HepG2 (cell line): Measurements from ENCODE around the gene SMLR1. TPM values are rescaled to one million over a fixed set of nuclear protein-coding genes. Genes with fewer than 3 reads are reported as not detected.
A peak's percentile ranks its signal among the peaks of the same experiment; 100 is the strongest.

Experiments
- ATAC-seq: fragments of 200-7000 bp; cut with Tn5 transposase; 3 replicates; pipeline ENCODE4 v1.9.1; 2020; ENCODE audit warnings: mild to moderate bottlenecking, moderate library complexity
- BruUV-seq: library from RNA; stranded (reverse); fragments of 400-500 nt; replicated peaks from 2 replicates; lab custom pipeline; 2021; lab: Mats Ljungman, UMichigan
- CTCF ChIA-PET: fragments of 300-600 bp; formaldehyde crosslinking; extraction: SDS; loops from one replicate; lab custom pipeline; 2021; ENCODE audit warnings: low total read pairs, inconsistent platforms, low intra/inter-chr PET ratio; lab: Yijun Ruan, JAX
- POLR2A ChIA-PET: fragments of 350-600 bp; sonication (Branson Sonifier 250); formaldehyde crosslinking; loops from one replicate; lab custom pipeline; 2020; ENCODE audit warnings: antibody characterized with exemption, inconsistent platforms; lab: Yijun Ruan, JAX
- DNase-seq: peaks from one replicate; pipeline ENCODE4 v3.0.0-alpha.2; 2015; ENCODE audit warnings: low spot score
- FAIRE-seq: peaks from 3 replicates; lab custom pipeline; 2011; peaks lifted over from hg19 to GRCh38; lab: Jason Lieb, UNC
- H2AFZ ChIP-seq: one replicate; pipeline ENCODE4 v1.6.1; 2011; ENCODE audit warnings: low read length, inconsistent platforms
- H3K27ac ChIP-seq: fragments of 300-600 bp; 3 replicates; pipeline ENCODE4 v1.8.0; 2011; ENCODE audit warnings: mixed run types, mild to moderate bottlenecking, mixed read lengths, low read length, inconsistent platforms; ENCODE audit not compliant: insufficient read depth; ENCODE audit errors: extremely low read length
- H3K27me3 ChIP-seq, 2 experiments: fragments of 200-600 bp in 1 of 2; 2 replicates in 1 of 2; 3 replicates in 1 of 2; pipeline versions ENCODE4 v1.6.0 to v1.8.0; 2011; ENCODE audit warnings: low read length in 2 of 2, mild to moderate bottlenecking in 2 of 2, moderate library complexity in 2 of 2, inconsistent platforms in 1 of 2; ENCODE audit not compliant: insufficient read depth in 2 of 2, control insufficient read depth in 1 of 2
- H3K36me3 ChIP-seq, 2 experiments: fragments of 200-600 bp in 1 of 2; replicated peaks in 1 of 2; 2 replicates in 1 of 2; 3 replicates in 1 of 2; pipeline versions ENCODE4 v1.5.1 to v1.8.0; 2011; ENCODE audit warnings: low read length in 2 of 2, inconsistent platforms in 1 of 2; ENCODE audit not compliant: insufficient read depth in 2 of 2, control insufficient read depth in 1 of 2
- H3K4me1 ChIP-seq: 2 replicates; pipeline ENCODE4 v1.5.1; 2012; ENCODE audit warnings: low read length, inconsistent platforms; ENCODE audit not compliant: insufficient read depth
- H3K4me2 ChIP-seq: 2 replicates; pipeline ENCODE4 v1.6.0; 2011; ENCODE audit warnings: low read depth, low read length, inconsistent platforms
- H3K4me3 ChIP-seq, 3 experiments: fragments of 200-600 bp in 1 of 3; sonication (generic), shearing (Covaris generic) in 1 of 3; replicated peaks in 1 of 3; 2 replicates each; pipeline ENCODE4 v1.5.1; 2011 to 2016; ENCODE audit warnings: low read length in 3 of 3, inconsistent platforms in 2 of 3, low read depth in 2 of 3, mild to moderate bottlenecking in 2 of 3, control low read depth in 1 of 3, mixed read lengths in 1 of 3; ENCODE audit not compliant: insufficient read depth in 1 of 3
- H3K79me2 ChIP-seq: one replicate; pipeline ENCODE4 v1.6.1; 2011; ENCODE audit warnings: low read length, inconsistent platforms; ENCODE audit not compliant: insufficient read depth
- H3K9ac ChIP-seq: 2 replicates; pipeline ENCODE4 v1.6.0; 2011; ENCODE audit warnings: mild to moderate bottlenecking, low read depth, low read length, inconsistent platforms; ENCODE audit not compliant: insufficient read depth
- H3K9me3 ChIP-seq: 2 replicates; pipeline ENCODE4 v1.5.1; 2012; ENCODE audit warnings: mild to moderate bottlenecking, low read length
- H4K20me1 ChIP-seq: 2 replicates; pipeline ENCODE4 v1.6.0; 2011; ENCODE audit warnings: inconsistent platforms, mild to moderate bottlenecking, low read length, moderate library complexity; ENCODE audit not compliant: insufficient read depth
- LCORL ChIP-seq, 2 experiments: fragments of 450-650 bp in 1 of 2; sonication (generic) in 1 of 2; formaldehyde crosslinking in 1 of 2; IDR thresholded peaks; 2 replicates each; pipeline versions ENCODE4 v1.5.0 to v1.6.1; 2017 to 2020; ENCODE audit warnings: antibody characterized with exemption in 1 of 2, missing genetic modification reagents in 1 of 2
- NAIF1 ChIP-seq: sonication (generic); formaldehyde crosslinking; IDR thresholded peaks from 2 replicates; pipeline ENCODE4 v1.5.0; 2020; ENCODE audit warnings: mild to moderate bottlenecking, missing genetic modification reagents, borderline replicate concordance
- NR2C2 ChIP-seq: sonication (generic); formaldehyde crosslinking; IDR thresholded peaks from 2 replicates; pipeline ENCODE4 v1.4.0; 2020; ENCODE audit warnings: missing genetic modification reagents, mild to moderate bottlenecking, moderate library complexity, borderline replicate concordance
- SMAD3 ChIP-seq: sonication (generic); formaldehyde crosslinking; IDR thresholded peaks from 2 replicates; pipeline ENCODE4 v1.4.0; 2020; ENCODE audit warnings: missing genetic modification reagents
- TAF15 ChIP-seq: fragments of 200-400 bp; formaldehyde crosslinking; IDR thresholded peaks from one replicate; pipeline ENCODE4 v1.6.1; 2018; ENCODE audit warnings: mild to moderate bottlenecking, low read depth, low read length; ENCODE audit not compliant: poor library complexity, severe bottlenecking
- TCF7L2 ChIP-seq: IDR thresholded peaks from 2 replicates; pipeline ENCODE4 v1.6.1; 2011; ENCODE audit warnings: mild to moderate bottlenecking, low read depth, low read length, moderate library complexity
- ZNF510 ChIP-seq: sonication (generic); formaldehyde crosslinking; IDR thresholded peaks from 2 replicates; pipeline ENCODE4 v1.4.0; 2020; ENCODE audit warnings: low read depth, mild to moderate bottlenecking, missing genetic modification reagents
- ZNF768 ChIP-seq: sonication (generic); formaldehyde crosslinking; IDR thresholded peaks from 2 replicates; pipeline ENCODE4 v1.4.0; 2020; ENCODE audit warnings: missing genetic modification reagents
- ZSCAN31 ChIP-seq: sonication (generic); formaldehyde crosslinking; IDR thresholded peaks from 2 replicates; pipeline ENCODE4 v1.5.0; 2020; ENCODE audit warnings: low read depth, mild to moderate bottlenecking, missing genetic modification reagents
- WGBS: methylation state at CpG from one replicate; pipeline ENCODE4 v1.1.6; 2017; ENCODE audit warnings: low lambda C conversion rate; 5-methylcytosine and 5-hydroxymethylcytosine counted together
- in situ Hi-C: cut with HindIII; loops from 2 replicates; pipeline ENCODE4 v1.10.0; 2017; ENCODE audit warnings: low pct_unique_long_range_greater_than_20kb; ENCODE audit not compliant: extremely low pct_ligation_motif_present
- intact Hi-C: fragments of 100-400 bp; cut with micrococcal nuclease; formaldehyde crosslinking; loops from one replicate; pipeline ENCODE4 v1.10.0; 2022; ENCODE audit not compliant: unreplicated experiment
- polyA plus RNA-seq, 8 experiments: library from polyadenylated mRNA; depleted of rRNA in 3 of 8; stranded (reverse) in 7 of 8; unstranded in 1 of 8; fragments of >200 nt; fragmentation: Illumina TruSeq in 4 of 8; extraction: Trizol in 4 of 8; gene quantifications; 2 replicates each; pipeline versions ENCODE4 v1.2.1 to v1.2.3, GENCODE V29; 2011 to 2016; ENCODE audit warnings: low read depth in 4 of 8, missing spikeins in 1 of 8, mixed read lengths in 1 of 8; ENCODE audit not compliant: insufficient read depth in 1 of 8
- total RNA-seq, 5 experiments: library from RNA; depleted of rRNA; stranded (reverse); fragments of >200 nt; fragmentation: Illumina TruSeq; extraction: Trizol; gene quantifications; 2 replicates each; pipeline ENCODE4 v1.2.3, GENCODE V29; 2016; ENCODE audit warnings: low read depth in 1 of 5
- TF ChIP-seq, protein P1 (sequence below): IDR thresholded peaks from 2 replicates; pipeline ENCODE4 v1.6.1; 2018; ENCODE audit warnings: missing genetic modification reagents
- TF ChIP-seq, protein P2 (sequence below): sonication (generic); formaldehyde crosslinking; IDR thresholded peaks from 2 replicates; pipeline ENCODE4 v1.8.1; 2023; ENCODE audit warnings: mild to moderate bottlenecking, inconsistent platforms, moderate library complexity, missing genetic modification reagents, borderline replicate concordance
- TF ChIP-seq, protein P3 (sequence below): sonication (generic); formaldehyde crosslinking; IDR thresholded peaks from 2 replicates; pipeline ENCODE4 v1.8.1; 2023; ENCODE audit warnings: missing genetic modification reagents, inconsistent platforms, borderline replicate concordance
- TF ChIP-seq, protein P4 (sequence below): sonication (generic); formaldehyde crosslinking; conservative IDR thresholded peaks from 2 replicates; pipeline ENCODE4 v1.8.0; 2022; ENCODE audit warnings: missing genetic modification reagents
- TF ChIP-seq, protein P5 (sequence below): sonication (generic); formaldehyde crosslinking; IDR thresholded peaks from 2 replicates; pipeline ENCODE4 v1.5.1; 2020; ENCODE audit warnings: missing genetic modification reagents, mild to moderate bottlenecking, borderline replicate concordance

The SMLR1 gene
- total and polyA plus RNA-seq, 2 of the 13 experiments (the other 11 are each of a cell fraction or from before 2014, with no cell fraction given): 41.8 to 104 TPM

DNA sequence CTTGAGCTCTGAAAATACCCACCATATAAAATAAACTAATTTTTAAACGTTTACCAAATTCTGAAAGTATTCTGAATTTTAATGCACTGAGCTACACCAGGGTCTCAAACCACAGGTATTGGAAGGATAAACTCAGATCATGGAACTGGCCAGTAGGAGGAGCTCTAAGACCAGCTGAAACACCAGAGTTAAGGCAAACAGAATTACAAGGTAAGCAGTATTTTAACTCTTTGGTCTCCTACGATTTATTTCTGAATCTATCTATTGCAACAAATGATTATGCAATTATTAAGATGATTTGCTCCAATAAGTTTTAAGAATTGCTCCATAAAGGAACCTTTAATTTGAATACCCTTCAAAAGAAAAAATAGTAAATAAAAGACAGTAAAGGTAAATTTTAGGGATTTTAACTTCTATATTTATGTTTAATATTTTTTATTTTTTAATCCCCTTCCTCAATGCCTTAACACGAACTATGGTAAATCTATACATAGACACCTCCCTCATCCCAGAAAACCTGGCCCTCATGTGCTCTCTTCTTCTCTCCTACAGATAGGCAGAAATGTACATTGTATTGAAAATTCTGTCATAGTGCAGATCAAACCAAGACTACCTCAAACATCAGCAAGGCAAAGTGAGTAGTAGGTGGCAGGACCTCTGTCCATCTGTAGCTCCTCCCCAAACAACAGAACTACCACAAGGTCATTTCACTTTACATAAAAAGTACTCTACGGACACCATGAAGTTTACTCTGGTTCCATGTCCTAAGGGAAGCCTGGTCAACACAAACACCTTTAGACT, 58.4 kb downstream of the SMLR1 start:
- Histone ChIP-seq H3K36me3 (peaks cover 6 to 41% of the 10 kb centered on the region in 2 experiments), H3K9ac (no peak overlapping the region), H4K20me1 (no peaks in the 10 kb centered on the region), H3K9me3 (no peaks in the 10 kb centered on the region), H3K27me3 (no peaks in the 10 kb centered on the region), H2AFZ (no peak overlapping the region), H3K4me3 (no peak overlapping the region), H3K4me1 (peaks cover 5% of the 10 kb centered on the region; the same call in 1 of the 2 replicates), H3K27ac (no peak overlapping the region), H3K79me2 (no peaks in the 10 kb centered on the region), H3K4me2 (no peak overlapping the region)
- 29% methylated on average over 4 of the region's 4 CpGs for WGBS
- no TSS peak for BruUV-seq
- ATAC-seq (peak; percentile 95), FAIRE-seq (peak; percentile 97), DNase-seq (peak; percentile 85)
- ChIA-PET CTCF (interaction anchor here (0.9 to 6.2 kb wide), 5 partner anchors 13 to 648 kb away, joined by 3 to 114 read pairs (median 4); no protein-coding TSS in a partner anchor), POLR2A (no interaction called here)
- in situ Hi-C loops (loop anchor here (5.0 to 10.0 kb wide), 2 partner anchors 232 to 649 kb away; no protein-coding TSS in a partner anchor), intact Hi-C loops (loop anchor here (1.0 to 10.0 kb wide), 6 partner anchors 47 to 649 kb away; partner anchors contain the start of gene EPB41L2)
- TF ChIP-seq, protein P1, sequence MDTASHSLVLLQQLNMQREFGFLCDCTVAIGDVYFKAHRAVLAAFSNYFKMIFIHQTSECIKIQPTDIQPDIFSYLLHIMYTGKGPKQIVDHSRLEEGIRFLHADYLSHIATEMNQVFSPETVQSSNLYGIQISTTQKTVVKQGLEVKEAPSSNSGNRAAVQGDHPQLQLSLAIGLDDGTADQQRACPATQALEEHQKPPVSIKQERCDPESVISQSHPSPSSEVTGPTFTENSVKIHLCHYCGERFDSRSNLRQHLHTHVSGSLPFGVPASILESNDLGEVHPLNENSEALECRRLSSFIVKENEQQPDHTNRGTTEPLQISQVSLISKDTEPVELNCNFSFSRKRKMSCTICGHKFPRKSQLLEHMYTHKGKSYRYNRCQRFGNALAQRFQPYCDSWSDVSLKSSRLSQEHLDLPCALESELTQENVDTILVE (CRISPR knock-in tag): no peak
- TF ChIP-seq, protein P2, sequence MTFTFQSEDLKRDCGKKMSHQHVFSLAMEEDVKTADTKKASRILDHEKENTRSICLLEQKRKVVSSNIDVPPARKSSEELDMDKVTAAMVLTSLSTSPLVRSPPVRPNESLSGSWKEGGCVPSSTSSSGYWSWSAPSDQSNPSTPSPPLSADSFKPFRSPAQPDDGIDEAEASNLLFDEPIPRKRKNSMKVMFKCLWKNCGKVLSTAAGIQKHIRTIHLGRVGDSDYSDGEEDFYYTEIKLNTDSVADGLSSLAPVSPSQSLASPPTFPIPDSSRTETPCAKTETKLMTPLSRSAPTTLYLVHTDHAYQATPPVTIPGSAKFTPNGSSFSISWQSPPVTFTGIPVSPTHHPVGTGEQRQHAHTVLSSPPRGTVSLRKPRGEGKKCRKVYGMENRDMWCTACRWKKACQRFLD (CRISPR knock-in tag): no peak
- TF ChIP-seq ZSCAN31 (CRISPR knock-in tag): no peak
- no peak for TF ChIP-seq TAF15
- no peak for TF ChIP-seq LCORL (IDR thresholded peaks at IDR 0.05)
- TF ChIP-seq LCORL (CRISPR knock-in tag; IDR thresholded peaks at IDR 0.05): no peak
- TF ChIP-seq, protein P3, sequence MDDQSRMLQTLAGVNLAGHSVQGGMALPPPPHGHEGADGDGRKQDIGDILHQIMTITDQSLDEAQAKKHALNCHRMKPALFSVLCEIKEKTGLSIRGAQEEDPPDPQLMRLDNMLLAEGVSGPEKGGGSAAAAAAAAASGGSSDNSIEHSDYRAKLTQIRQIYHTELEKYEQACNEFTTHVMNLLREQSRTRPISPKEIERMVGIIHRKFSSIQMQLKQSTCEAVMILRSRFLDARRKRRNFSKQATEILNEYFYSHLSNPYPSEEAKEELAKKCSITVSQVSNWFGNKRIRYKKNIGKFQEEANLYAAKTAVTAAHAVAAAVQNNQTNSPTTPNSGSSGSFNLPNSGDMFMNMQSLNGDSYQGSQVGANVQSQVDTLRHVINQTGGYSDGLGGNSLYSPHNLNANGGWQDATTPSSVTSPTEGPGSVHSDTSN (CRISPR knock-in tag): no peak
- TF ChIP-seq NAIF1 (CRISPR knock-in tag): no peak
- TF ChIP-seq NR2C2 (CRISPR knock-in tag): no peak
- TF ChIP-seq TCF7L2: no peak
- TF ChIP-seq, protein P4, sequence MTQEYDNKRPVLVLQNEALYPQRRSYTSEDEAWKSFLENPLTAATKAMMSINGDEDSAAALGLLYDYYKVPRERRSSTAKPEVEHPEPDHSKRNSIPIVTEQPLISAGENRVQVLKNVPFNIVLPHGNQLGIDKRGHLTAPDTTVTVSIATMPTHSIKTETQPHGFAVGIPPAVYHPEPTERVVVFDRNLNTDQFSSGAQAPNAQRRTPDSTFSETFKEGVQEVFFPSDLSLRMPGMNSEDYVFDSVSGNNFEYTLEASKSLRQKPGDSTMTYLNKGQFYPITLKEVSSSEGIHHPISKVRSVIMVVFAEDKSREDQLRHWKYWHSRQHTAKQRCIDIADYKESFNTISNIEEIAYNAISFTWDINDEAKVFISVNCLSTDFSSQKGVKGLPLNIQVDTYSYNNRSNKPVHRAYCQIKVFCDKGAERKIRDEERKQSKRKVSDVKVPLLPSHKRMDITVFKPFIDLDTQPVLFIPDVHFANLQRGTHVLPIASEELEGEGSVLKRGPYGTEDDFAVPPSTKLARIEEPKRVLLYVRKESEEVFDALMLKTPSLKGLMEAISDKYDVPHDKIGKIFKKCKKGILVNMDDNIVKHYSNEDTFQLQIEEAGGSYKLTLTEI: no peak
- no peak for TF ChIP-seq ZNF510 (CRISPR knock-in tag)
- TF ChIP-seq ZNF768 (CRISPR knock-in tag): no peak
- TF ChIP-seq, protein P5, sequence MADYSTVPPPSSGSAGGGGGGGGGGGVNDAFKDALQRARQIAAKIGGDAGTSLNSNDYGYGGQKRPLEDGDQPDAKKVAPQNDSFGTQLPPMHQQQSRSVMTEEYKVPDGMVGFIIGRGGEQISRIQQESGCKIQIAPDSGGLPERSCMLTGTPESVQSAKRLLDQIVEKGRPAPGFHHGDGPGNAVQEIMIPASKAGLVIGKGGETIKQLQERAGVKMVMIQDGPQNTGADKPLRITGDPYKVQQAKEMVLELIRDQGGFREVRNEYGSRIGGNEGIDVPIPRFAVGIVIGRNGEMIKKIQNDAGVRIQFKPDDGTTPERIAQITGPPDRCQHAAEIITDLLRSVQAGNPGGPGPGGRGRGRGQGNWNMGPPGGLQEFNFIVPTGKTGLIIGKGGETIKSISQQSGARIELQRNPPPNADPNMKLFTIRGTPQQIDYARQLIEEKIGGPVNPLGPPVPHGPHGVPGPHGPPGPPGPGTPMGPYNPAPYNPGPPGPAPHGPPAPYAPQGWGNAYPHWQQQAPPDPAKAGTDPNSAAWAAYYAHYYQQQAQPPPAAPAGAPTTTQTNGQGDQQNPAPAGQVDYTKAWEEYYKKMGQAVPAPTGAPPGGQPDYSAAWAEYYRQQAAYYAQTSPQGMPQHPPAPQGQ: no peak
- TF ChIP-seq SMAD3 (CRISPR knock-in tag): peak; percentile 63; the same call in 1 of the 2 replicates
